ENCODE results near the gene FAM107B. TPM values are rescaled to one million over a fixed set of nuclear protein-coding genes. Genes with fewer than 3 reads are reported as not detected.

The FAM107B gene
- total and polyA plus RNA-seq, 2 of the 8 experiments (the other 6 are each of a cell fraction or from before 2014, with no cell fraction given) = 7.5 to 28.1 TPM

GRCh38 chr10:14692344-14693076 is 82.2 kb downstream of the FAM107B start:
- CTCF ChIA-PET (ENCODE audit: partially characterized antibody) = interaction anchor here (1.5 kb wide), 1 partner anchor 8 kb away, joined by 3 read pairs; no protein-coding TSS in a partner anchor
- Histone ChIP-seq H2BK12ac (ENCODE audit: low read depth, low read length) (no peak overlapping the region), H2BK20ac (ENCODE audit: low read length) (no peak overlapping the region), H3K79me2 (ENCODE audit: control insufficient read depth in 1 of 2, insufficient read depth in 2 of 2, low read length in 2 of 2) (no peaks in the 10 kb centered on the region), H3K36me3 (ENCODE audit: control insufficient read depth in 2 of 4, insufficient read depth in 4 of 4, low read length in 3 of 4) (no peaks in the 10 kb centered on the region), H2BK15ac (ENCODE audit: low read length) (no peak overlapping the region), H3K27ac (ENCODE audit: low read depth, low read length) (no peak overlapping the region), H2AK5ac (ENCODE audit: low read depth, low read length) (no peak overlapping the region), H4K5ac (ENCODE audit: insufficient read length, low read depth, low read length) (no peak overlapping the region), H2BK5ac (ENCODE audit: low read depth, low read length) (no peak overlapping the region), H3K9me3 (ENCODE audit: insufficient read depth in 2 of 2, low read depth in 1 of 2, low read length in 1 of 2) (no peaks in the 10 kb centered on the region), H2BK120ac (replicated peaks; ENCODE audit: low read depth, low read length) (no peak overlapping the region), H3K9ac (replicated peaks in 1 of 4; ENCODE audit: extremely low read depth in 1 of 4, low read depth in 3 of 4, low read length in 3 of 4) (no peak overlapping the region), H3K4me1 (replicated peaks in 1 of 4; ENCODE audit: control insufficient read depth in 3 of 4, insufficient read depth in 4 of 4, low read length in 3 of 4) (no peaks in the 10 kb centered on the region), H4K8ac (ENCODE audit: extremely low read depth, insufficient read depth, low read length) (no peak overlapping the region), H3K4ac (replicated peaks; ENCODE audit: insufficient read length, low read depth, low read length) (no peak overlapping the region), H3K23me2 (ENCODE audit: low read depth, low read length) (no peaks in the 10 kb centered on the region), H3K27me3 (replicated peaks in 1 of 4; ENCODE audit: control insufficient read depth in 3 of 4, extremely low read depth in 1 of 4, insufficient read depth in 3 of 4, low read length in 3 of 4) (no peaks in the 10 kb centered on the region; a peak in 1 of 7 replicates), H3K14ac (ENCODE audit: insufficient read length) (no peak overlapping the region), H4K91ac (replicated peaks; ENCODE audit: insufficient read length, low read length) (no peak overlapping the region), H2AFZ (ENCODE audit: low read length) (no peak overlapping the region), H3K79me1 (ENCODE audit: low read depth, low read length) (no peaks in the 10 kb centered on the region), H3K4me2 (ENCODE audit: insufficient read depth in 1 of 2, low read depth in 2 of 2, low read length in 2 of 2) (no peak overlapping the region), H3K56ac (replicated peaks; ENCODE audit: insufficient read length, low read depth, low read length) (no peak overlapping the region), H3K18ac (ENCODE audit: extremely low read depth, low read length) (no peak overlapping the region), H3K23ac (ENCODE audit: insufficient read length) (no peak overlapping the region), H4K20me1 (replicated peaks in 1 of 2; ENCODE audit: control insufficient read depth in 1 of 2, insufficient read depth in 2 of 2, low read length in 2 of 2) (no peaks in the 10 kb centered on the region), H3K4me3 (ENCODE audit: extremely low read depth in 1 of 4, insufficient read depth in 2 of 4, low read depth in 3 of 4, low read length in 4 of 4) (no peak overlapping the region)
- POLR2A ChIA-PET (ENCODE audit: partially characterized antibody) = no interaction called here
- FAIRE-seq (no peak), DNase-seq (ENCODE audit: low read depth in 1 of 2, low spot score in 2 of 2) (no peak)
- 86% methylated on average over 16 of the region's 16 CpGs; no CpG with 5 or more reads in 1 of the 2 experiments for WGBS, 2 experiments (ENCODE audit: extremely low coverage in 1 of 2, insufficient coverage in 1 of 2, insufficient read length in 1 of 2, insufficient replicate concordance in 2 of 2, low coverage in 1 of 2, low lambda C conversion rate in 2 of 2, missing lambda C conversion rate in 1 of 2)
- no peak for TF ChIP-seq JUND (IDR thresholded peaks at IDR 0.05; ENCODE audit: low read length)
- TF ChIP-seq CBX8 (IDR thresholded peaks at IDR 0.05; ENCODE audit: borderline replicate concordance, low read depth, low read length) = no peak
- TF ChIP-seq USF2 (IDR thresholded peaks at IDR 0.05; ENCODE audit: low read length) = no peak
- no peak for TF ChIP-seq ATF2 (IDR thresholded peaks at IDR 0.05; ENCODE audit: low read length)
- no peak for TF ChIP-seq SIRT6 (IDR thresholded peaks at IDR 0.05; ENCODE audit: low read length)
- no peak for TF ChIP-seq ZNF274 (IDR thresholded peaks at IDR 0.05; ENCODE audit: borderline replicate concordance, extremely low read depth, low read length)
- TF ChIP-seq CTCF (IDR thresholded peaks at IDR 0.05; ENCODE audit: control extremely low read depth in 1 of 3, insufficient read depth in 1 of 3, low read depth in 1 of 3, low read length in 3 of 3) = no peak

All from H1 (cell line).